Pulmonary artery endothelial cell (primary cell): ENCODE data around the gene GABRB3. TPM values are rescaled to one million over a fixed set of nuclear protein-coding genes. Genes with fewer than 3 reads are reported as not detected.

Source experiments
- DNase-seq: peaks from one replicate; pipeline ENCODE4 v3.0.0-alpha.2; 2011; ENCODE audit warnings: low read depth, low spot score
- total RNA-seq: library from RNA; depleted of rRNA; stranded (reverse); fragments of >200 nt; gene quantifications from 2 replicates; pipeline ENCODE4 v1.2.3, GENCODE V29; 2014

GABRB3 gene
- 0.07 and 0.59 TPM in 2 replicates for total RNA-seq

GRCh38 chr15:26772154-26773066 lies at the start of gene GABRB3:
TSS of gene GABRB3 (minus strand) at chr15:26773066.
- DNase-seq, result no peak

DNA sequence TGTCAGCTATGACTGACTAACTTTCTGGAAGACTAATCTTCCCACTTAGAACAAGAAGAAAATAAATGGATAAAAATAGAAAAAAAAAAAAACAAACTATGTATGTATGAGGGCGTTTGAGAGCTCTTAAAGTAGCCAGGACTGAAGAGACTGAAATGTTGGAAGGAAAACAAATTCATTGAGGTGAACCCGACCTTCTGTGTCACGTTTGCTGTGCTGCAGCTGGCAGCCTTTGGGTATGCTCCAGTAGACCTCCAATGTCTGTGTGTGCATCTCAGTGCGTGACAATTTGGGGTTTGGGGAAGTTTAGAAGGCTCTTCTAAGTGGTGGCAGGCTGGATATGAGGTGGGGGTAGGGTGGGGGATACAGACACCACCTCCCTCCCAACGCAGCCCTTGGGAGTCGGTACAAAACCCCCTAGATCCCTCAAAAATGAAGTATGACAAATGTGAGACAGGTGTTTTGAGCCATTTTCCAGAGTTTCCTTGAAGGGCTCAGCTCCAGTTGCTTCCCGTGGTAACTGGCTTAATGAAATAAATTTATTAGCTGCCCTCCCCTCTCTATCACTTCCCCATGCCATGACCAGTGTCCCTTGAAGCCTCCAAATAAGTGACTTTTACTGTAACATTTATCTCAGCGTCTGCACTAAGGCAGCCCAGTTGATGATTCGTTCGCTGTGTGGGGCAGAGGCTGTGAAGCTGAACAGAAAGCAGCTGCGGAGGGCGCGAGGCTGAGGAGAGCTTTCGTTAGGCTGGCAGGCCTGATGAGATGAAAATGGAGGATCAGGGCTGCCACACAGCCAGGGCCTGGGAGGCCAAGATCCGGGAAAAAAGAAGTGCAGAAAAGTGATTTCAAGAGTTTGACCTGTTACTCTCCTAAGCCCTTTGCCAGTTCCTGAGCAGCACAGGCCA lies 34.9 kb upstream of the GABRB3 start:
- no peak for DNase-seq

- DNase-seq, result no peak
Observed at GRCh38 chr15:26806574-26806973, 33.7 kb upstream of the GABRB3 start.

DNA sequence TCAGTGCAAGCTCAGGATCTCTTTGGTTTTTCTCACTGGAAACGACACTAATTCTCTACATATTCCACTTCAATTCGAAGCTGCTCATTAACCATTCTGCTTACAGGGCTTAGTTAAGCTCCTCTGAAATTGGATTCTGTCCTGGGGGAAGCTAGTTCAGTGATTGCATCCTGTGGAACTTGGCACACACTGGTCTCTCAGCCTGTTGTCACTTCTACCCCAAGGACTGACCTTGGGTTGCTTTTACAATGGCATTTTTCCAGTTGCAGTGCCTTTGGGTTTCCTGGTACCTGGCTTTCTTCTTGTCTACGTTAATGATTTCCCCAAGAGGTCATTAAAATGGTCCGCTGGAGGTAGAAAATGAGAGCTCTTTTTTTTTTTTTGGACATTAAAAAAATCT lies 33.3 kb upstream of the GABRB3 start:
- no peak for DNase-seq

- no peak for DNase-seq
Observed at GRCh38 chr15:26805470-26805869, 32.6 kb upstream of the GABRB3 start.

- no peak for DNase-seq
Observed at GRCh38 chr15:26804063-26804804, 31.4 kb upstream of the GABRB3 start.

DNA sequence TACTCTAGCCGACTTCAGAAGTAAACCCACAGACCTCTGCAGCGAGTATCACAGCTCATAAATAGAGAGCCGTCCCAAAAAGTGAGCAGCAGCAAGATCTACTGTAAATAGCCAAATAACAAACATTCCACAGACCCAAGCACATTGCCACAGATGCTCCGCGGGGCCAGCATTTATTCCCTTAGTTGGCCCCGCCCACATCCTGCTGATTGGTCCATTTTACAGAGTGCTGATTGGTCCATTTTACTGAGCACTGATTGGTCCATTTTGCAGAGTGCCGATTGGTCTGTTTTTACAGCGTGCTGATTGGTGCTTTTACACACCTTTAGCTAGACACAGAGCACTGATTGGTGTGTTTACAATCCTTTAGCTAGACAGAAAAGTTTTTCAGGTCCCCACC lies 17.3 kb upstream of the GABRB3 start:
- no peak for DNase-seq

DNA sequence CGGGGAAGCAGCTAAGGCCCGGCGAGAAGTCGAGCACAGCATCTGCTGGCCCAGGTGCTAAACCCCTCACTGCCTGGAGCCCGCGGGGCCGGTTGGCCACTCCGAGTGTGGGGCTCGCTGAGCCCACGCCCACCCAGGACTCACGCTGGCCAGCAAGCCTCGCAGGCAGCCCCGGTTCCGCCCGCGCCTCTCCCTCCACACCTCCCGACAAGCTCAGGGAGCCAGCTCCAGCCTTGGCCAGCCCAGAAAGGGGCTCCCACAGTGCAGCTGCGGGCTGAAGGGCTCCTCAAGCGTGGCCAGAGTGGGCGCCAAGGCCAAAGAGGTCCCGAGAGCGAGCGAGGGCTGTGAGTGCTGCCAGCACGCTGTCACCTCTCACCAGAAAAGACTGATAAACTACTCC lies 8.9 kb upstream of the GABRB3 start:
- no peak for DNase-seq

DNA sequence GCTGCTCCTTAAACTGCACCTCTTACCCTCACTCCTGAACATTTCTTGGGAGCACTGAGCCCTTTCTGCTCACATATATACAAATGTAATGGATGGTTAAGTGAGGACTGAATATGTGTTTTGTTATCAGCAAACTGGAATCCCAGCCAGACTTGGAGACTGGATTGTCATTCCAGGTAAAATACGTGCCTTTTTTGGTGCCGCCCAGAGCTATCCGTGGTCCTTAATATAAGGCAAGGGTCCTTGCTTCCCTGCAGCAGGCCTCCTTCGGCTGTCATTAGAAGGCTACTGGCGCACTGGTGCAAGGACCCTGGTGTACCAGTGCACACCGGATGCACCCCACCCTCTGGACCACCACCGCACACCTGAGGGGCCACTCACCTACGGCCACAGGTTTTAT lies 1.1 kb upstream of the GABRB3 start:
- no peak for DNase-seq

- DNase-seq, result no peak
Observed at GRCh38 chr15:26773067-26773877, 406 bp upstream of the GABRB3 start.

- DNase-seq, result no peak
Observed at GRCh38 chr15:26771578-26772153, 1.2 kb downstream of the GABRB3 start.

- DNase-seq, result no peak
Observed at GRCh38 chr15:26771168-26771567, 1.7 kb downstream of the GABRB3 start.

DNA sequence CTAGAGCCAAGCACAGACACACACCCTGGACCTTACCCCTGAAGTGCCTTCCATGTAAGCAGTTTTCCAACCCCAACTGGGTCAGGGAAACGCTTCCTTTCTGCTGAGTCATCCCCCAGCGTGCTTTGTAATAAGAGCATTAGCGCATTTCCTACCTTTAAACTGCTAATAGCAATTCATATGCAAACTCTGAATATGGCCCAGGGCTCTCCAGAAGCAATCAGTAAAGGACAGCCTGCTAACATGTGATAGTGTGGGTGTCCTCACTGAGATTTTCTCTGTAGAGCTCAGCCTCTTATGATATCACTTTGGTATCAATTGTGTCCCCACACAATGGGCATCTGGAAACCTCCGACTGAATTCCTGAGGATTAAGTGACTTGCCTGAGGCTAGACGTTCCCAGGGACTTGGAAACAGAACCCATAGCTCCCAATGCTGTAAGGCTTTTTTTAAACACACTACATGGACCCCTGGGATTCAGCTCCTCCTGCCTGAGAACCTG lies 5.6 kb downstream of the GABRB3 start:
- DNase-seq, result no peak

DNA sequence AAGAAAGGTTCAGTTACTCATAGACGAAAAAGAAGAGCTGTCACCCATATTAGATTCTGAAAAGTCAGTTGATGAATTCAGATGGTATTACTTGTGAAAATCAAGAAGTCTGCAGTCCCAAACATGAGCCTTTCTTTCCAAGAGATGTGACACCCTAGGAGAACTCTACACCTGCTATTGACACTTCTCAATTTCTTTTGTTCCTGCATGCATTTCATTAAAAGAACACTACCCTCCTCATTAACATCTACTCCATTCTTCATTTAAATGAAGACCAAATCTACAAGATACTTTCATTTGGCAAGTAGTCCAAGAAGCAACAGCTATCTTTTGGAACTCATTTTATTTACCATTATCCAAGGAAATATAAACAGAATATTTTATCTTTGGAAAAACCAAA lies 6.6 kb downstream of the GABRB3 start:
- no peak for DNase-seq

GRCh38 chr15:26759986-26760385 lies 12.9 kb downstream of the GABRB3 start:
- DNase-seq, result no peak

GRCh38 chr15:26758079-26758478 lies 14.8 kb downstream of the GABRB3 start:
- DNase-seq, result no peak

DNA sequence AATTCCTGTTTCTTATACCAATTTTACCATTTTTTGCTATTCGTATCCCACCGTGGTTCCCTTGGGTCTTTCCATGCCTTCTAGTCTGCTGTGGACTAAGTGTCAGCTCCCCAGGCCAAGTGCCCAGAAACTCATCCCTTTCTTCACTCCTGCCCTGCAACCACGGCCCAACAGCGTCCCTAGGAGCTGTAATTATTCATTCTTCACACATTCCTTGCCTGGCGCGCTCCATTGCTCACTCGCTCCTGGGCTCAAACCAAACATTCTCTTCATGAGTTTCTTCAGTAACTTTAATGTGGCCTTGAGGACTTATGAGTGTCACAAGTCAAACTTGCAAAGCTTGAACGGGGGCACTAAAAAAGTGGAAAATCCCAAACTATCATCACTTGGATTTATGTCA lies 15.7 kb downstream of the GABRB3 start:
- no peak for DNase-seq

- DNase-seq, result no peak
Observed at GRCh38 chr15:26744894-26745293, 28.0 kb downstream of the GABRB3 start.

DNA sequence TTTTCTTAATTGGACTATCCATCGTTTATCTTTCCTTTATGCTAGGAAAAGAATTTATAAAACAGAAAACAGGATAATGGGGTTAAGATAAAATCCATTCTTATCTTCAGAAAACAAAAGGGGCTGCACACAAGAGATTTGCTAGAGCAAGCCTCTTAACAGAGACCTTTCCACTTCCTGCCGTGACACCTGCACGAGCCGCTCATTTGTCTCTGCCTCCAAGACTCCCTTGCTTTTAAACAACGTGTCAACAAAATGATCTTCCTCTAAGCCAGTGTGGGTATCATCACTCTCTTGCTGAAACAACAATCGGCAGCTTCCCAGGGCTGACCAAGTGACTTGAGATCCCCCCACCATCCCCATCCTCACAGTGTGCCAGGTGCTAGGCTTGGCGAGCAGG lies 33.1 kb downstream of the GABRB3 start:
- no peak for DNase-seq

GRCh38 chr15:26738996-26739395 lies 33.9 kb downstream of the GABRB3 start:
- DNase-seq, result no peak
